Ovary (tissue), 3 donors: ENCODE results near the gene FBXO11.

Experiments
- CTCF ChIP-seq, 3 donors: fragments of 450-650 bp in 2 of 3; fragments of 200-600 bp in 1 of 3; IDR thresholded peaks; one replicate each; pipeline versions ENCODE4 v1.5.1 to v1.8.0; 2016 to 2022; ENCODE audit warnings: antibody characterized with exemption in 3 of 3, mild to moderate bottlenecking in 1 of 3
- EP300 ChIP-seq: sonication (generic); formaldehyde crosslinking; IDR thresholded peaks from one replicate; pipeline ENCODE4 v1.6.1; 2017; ENCODE audit warnings: antibody characterized with exemption
- donor health status: DM: no; HTN: no; CAD: no.

DNA sequence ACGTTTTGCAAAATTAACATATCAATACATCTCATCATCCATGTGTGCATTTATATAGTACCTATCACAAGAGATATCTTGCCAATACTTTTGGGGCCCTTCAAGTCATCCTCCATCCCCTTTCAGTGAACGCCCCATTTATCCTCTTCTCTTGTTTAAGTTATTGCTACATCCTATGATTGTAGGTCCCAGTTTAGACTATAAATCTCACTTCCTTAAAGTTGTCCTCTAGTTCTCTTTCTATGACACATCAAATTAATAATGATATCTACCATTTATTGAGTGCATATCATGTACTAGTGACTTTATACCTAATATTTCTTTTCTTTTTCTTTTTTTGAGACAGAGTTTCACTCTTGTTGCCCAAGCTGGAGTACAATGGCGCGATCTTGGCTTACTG is 28.8 kb upstream of the FBXO11 start:
- TF ChIP-seq CTCF (IDR thresholded peaks at IDR 0.05) (no peak), EP300 (no peak)
